Naive thymus-derived CD4-positive, alpha-beta T cell (primary cell): Measurements from ENCODE around the gene GABARAPL1. TPM values are rescaled to one million over a fixed set of nuclear protein-coding genes. Genes with fewer than 3 reads are reported as not detected.

Experiments used
- ATAC-seq: fragments of 150-1000 bp; cut with Tn5 transposase; 2 replicates; pipeline ENCODE4 v1.10.0; 2021; ENCODE audit warnings: mild to moderate bottlenecking, moderate library complexity
- CTCF ChIA-PET: fragments of 350-600 bp; sonication (Branson Sonifier 250); formaldehyde crosslinking; loops from one replicate; lab custom pipeline; 2021; ENCODE audit warnings: antibody characterized with exemption; lab: Charles Lee
- POLR2A ChIA-PET: fragments of 350-600 bp; sonication (Branson Sonifier 250); formaldehyde crosslinking; loops from one replicate; lab custom pipeline; 2021; ENCODE audit warnings: antibody characterized with exemption, inconsistent platforms; lab: Charles Lee
- DNase-seq, 9 donors: peaks; one replicate each; pipeline versions ENCODE4 v3.0.0 to v3.0.0-alpha.2; 2020 to 2022; ENCODE audit warnings: mixed read lengths in 1 of 9
- H3K27ac ChIP-seq: one replicate; pipeline ENCODE4 v1.7.0; 2013; ENCODE audit warnings: mild to moderate bottlenecking, low read depth, low read length, moderate library complexity
- H3K27me3 ChIP-seq, 2 donors: one replicate each; pipeline ENCODE4 v1.7.0; 2013; ENCODE audit warnings: low read length in 2 of 2, mild to moderate bottlenecking in 2 of 2, moderate library complexity in 2 of 2; ENCODE audit not compliant: control insufficient read depth in 2 of 2, insufficient read depth in 2 of 2
- H3K36me3 ChIP-seq, 3 experiments: 1 replicate in 2 of 3; 2 replicates in 1 of 3; pipeline ENCODE4 v1.7.0; 2013; ENCODE audit warnings: low read length in 3 of 3, mild to moderate bottlenecking in 3 of 3, moderate library complexity in 1 of 3; ENCODE audit not compliant: insufficient read depth in 3 of 3, control insufficient read depth in 2 of 3
- H3K4me1 ChIP-seq, 2 donors: one replicate each; pipeline ENCODE4 v1.7.0; 2013; ENCODE audit warnings: low read length in 2 of 2, mild to moderate bottlenecking in 2 of 2, moderate library complexity in 1 of 2; ENCODE audit not compliant: control insufficient read depth in 2 of 2, insufficient read depth in 2 of 2
- H3K4me3 ChIP-seq: 2 replicates; pipeline ENCODE4 v1.7.0; 2013; ENCODE audit warnings: mild to moderate bottlenecking, low read length
- H3K9me3 ChIP-seq, 3 experiments: 1 replicate in 2 of 3; 2 replicates in 1 of 3; pipeline ENCODE4 v1.7.0; 2013; ENCODE audit warnings: low read length in 3 of 3; ENCODE audit not compliant: control insufficient read depth in 2 of 3
- H3K27ac Mint-ChIP-seq, 9 donors: one replicate each; pipeline ENCODE4 v1.8.0; 2020 to 2022; ENCODE audit warnings: mixed read lengths in 9 of 9, mild to moderate bottlenecking in 8 of 9, moderate library complexity in 5 of 9, inconsistent platforms in 2 of 9
- H3K27me3 Mint-ChIP-seq, 5 donors: one replicate each; pipeline ENCODE4 v1.8.0; 2021 to 2022; ENCODE audit warnings: mixed read lengths in 5 of 5, mild to moderate bottlenecking in 1 of 5
- H3K36me3 Mint-ChIP-seq, 5 donors: one replicate each; pipeline ENCODE4 v1.8.0; 2020 to 2022; ENCODE audit warnings: mixed read lengths in 5 of 5, mild to moderate bottlenecking in 3 of 5, inconsistent platforms in 1 of 5
- H3K4me1 Mint-ChIP-seq, 7 donors: one replicate each; pipeline ENCODE4 v1.8.0; 2020 to 2022; ENCODE audit warnings: mixed read lengths in 7 of 7, mild to moderate bottlenecking in 3 of 7, inconsistent platforms in 1 of 7
- H3K4me3 Mint-ChIP-seq, 10 donors: one replicate each; pipeline ENCODE4 v1.8.0; 2020 to 2022; ENCODE audit warnings: mild to moderate bottlenecking in 10 of 10, mixed read lengths in 10 of 10, moderate library complexity in 6 of 10, inconsistent platforms in 2 of 10
- H3K9me3 Mint-ChIP-seq, 11 donors: one replicate each; pipeline ENCODE4 v1.8.0; 2020 to 2022; ENCODE audit warnings: mixed read lengths in 11 of 11, mild to moderate bottlenecking in 4 of 11, inconsistent platforms in 1 of 11, moderate library complexity in 1 of 11
- intact Hi-C, 2 donors: fragments of 100-400 bp; cut with micrococcal nuclease; formaldehyde crosslinking; loops; one replicate each; pipeline ENCODE4 v1.15.1; 2023
- polyA plus RNA-seq, 2 donors: library from polyadenylated mRNA; unstranded; fragments of 300-500 nt; fragmentation: Illumina TruSeq; gene quantifications; one replicate each; pipeline ENCODE4 v1.2.3, GENCODE V29; 2021
- total RNA-seq, 6 experiments: library from RNA in 5 of 6; stranded (reverse) in 5 of 6; gene quantifications; 1 replicate in 5 of 6; 2 replicates in 1 of 6; pipeline ENCODE4 v1.2.3 and lab custom pipeline; 2021 to 2026

GABARAPL1 gene
- total and polyA plus RNA-seq, 7 experiments from 2014 or later, result 3.7 to 165 (median 28.2) TPM

- Histone ChIP-seq H3K36me3 (no peaks in the 10 kb centered on the region), H3K4me1 (peaks cover 5 to 28% of the 10 kb centered on the region in 2 donors), H3K27me3 (no peaks in the 10 kb centered on the region), H3K4me3 (no peak overlapping the region), H3K27ac (no peak overlapping the region), H3K9me3 (no peaks in the 10 kb centered on the region)
- POLR2A ChIA-PET, result no interaction called here
- peak; percentile 38 for ATAC-seq
- no peaks in the 10 kb centered on the region for H3K36me3 Mint-ChIP-seq
- DNase-seq, result no peak
- H3K4me1 Mint-ChIP-seq, result peaks cover 11 to 21% (median 13%) of the 10 kb centered on the region in 7 donors
- no peaks in the 10 kb centered on the region for H3K9me3 Mint-ChIP-seq
- CTCF ChIA-PET, result no interaction called here
- peak overlapping the region in 2 of 10 donors; percentile 19 to 29 for H3K4me3 Mint-ChIP-seq
- no peak overlapping the region for H3K27ac Mint-ChIP-seq
- H3K27me3 Mint-ChIP-seq, result peaks cover 0 to 45% (median 8%) of the 10 kb centered on the region in 5 donors
- intact Hi-C loops, result no loop called here
These were observed 29.9 kb downstream of the GABARAPL1 start for GRCh38 chr12:10242539-10242938.

GRCh38 chr12:10243818-10244520 lies 31.3 kb downstream of the GABARAPL1 start:
- no peaks in the 10 kb centered on the region for H3K36me3 Mint-ChIP-seq
- Histone ChIP-seq H3K27me3 (no peaks in the 10 kb centered on the region), H3K27ac (no peak overlapping the region), H3K36me3 (no peaks in the 10 kb centered on the region), H3K4me3 (no peak overlapping the region), H3K9me3 (no peaks in the 10 kb centered on the region), H3K4me1 (peaks cover 5 to 25% of the 10 kb centered on the region in 2 donors)
- H3K4me3 Mint-ChIP-seq, result peak overlapping the region in 8 of 10 donors; percentile 3 to 74 (median 49)
- DNase-seq (no peak), ATAC-seq (peak; percentile 54)
- H3K27ac Mint-ChIP-seq, result peak overlapping the region in 1 of 9 donors; percentile 78
- intact Hi-C loops, result no loop called here
- H3K27me3 Mint-ChIP-seq, result peaks cover under 1 to 51% (median 8%) of the 10 kb centered on the region in 5 donors
- H3K4me1 Mint-ChIP-seq, result peaks cover 11 to 24% (median 13%) of the 10 kb centered on the region in 7 donors
- ChIA-PET POLR2A (no interaction called here), CTCF (interaction anchor here (1.0 to 2.6 kb wide), 2 partner anchors 8 to 319 kb away, joined by 3 to 10 read pairs; no protein-coding TSS in a partner anchor)
- H3K9me3 Mint-ChIP-seq, result no peaks in the 10 kb centered on the region

- H3K9me3 Mint-ChIP-seq, result peaks cover 0 to 2% (median 0%) of the 10 kb centered on the region in 11 donors
- intact Hi-C loops, result no loop called here
- no peaks in the 10 kb centered on the region for H3K9me3 ChIP-seq
- peaks cover 10 to 20% (median 13%) of the 10 kb centered on the region in 7 donors for H3K4me1 Mint-ChIP-seq
- H3K27me3 Mint-ChIP-seq, result peaks cover 3 to 28% (median 5%) of the 10 kb centered on the region in 5 donors
- H3K4me3 ChIP-seq, result no peak overlapping the region
- ATAC-seq (no peak), DNase-seq (no peak)
- no peak overlapping the region for H3K27ac ChIP-seq
- ChIA-PET POLR2A (no interaction called here), CTCF (no interaction called here)
- H3K36me3 ChIP-seq, result no peaks in the 10 kb centered on the region
- H3K4me1 ChIP-seq, result peaks cover 5 to 29% of the 10 kb centered on the region in 2 donors
- no peak overlapping the region for H3K4me3 Mint-ChIP-seq
- no peaks in the 10 kb centered on the region for H3K36me3 Mint-ChIP-seq
- H3K27ac Mint-ChIP-seq, result no peak overlapping the region
- no peaks in the 10 kb centered on the region for H3K27me3 ChIP-seq
These were observed 34.9 kb downstream of the GABARAPL1 start for GRCh38 chr12:10247436-10248058.

- H3K9me3 ChIP-seq, result no peaks in the 10 kb centered on the region
- no peak overlapping the region for H3K27ac ChIP-seq
- ATAC-seq (peak; percentile 84), DNase-seq (no peak)
- no peaks in the 10 kb centered on the region for H3K36me3 Mint-ChIP-seq
- H3K4me1 ChIP-seq, result peaks cover 0 to 11% of the 10 kb centered on the region in 2 donors
- no peak overlapping the region for H3K27ac Mint-ChIP-seq
- peaks cover 0 to 5% (median 0%) of the 10 kb centered on the region in 11 donors for H3K9me3 Mint-ChIP-seq
- H3K4me3 Mint-ChIP-seq, result peak overlapping the region in 1 of 10 donors; percentile 21
- H3K4me3 ChIP-seq, result no peak overlapping the region
- H3K36me3 ChIP-seq, result no peaks in the 10 kb centered on the region
- intact Hi-C loops, result no loop called here
- H3K4me1 Mint-ChIP-seq, result peaks cover 0 to 7% (median 0%) of the 10 kb centered on the region in 7 donors
- no peaks in the 10 kb centered on the region for H3K27me3 ChIP-seq
- peaks cover 0 to 20% (median 5%) of the 10 kb centered on the region in 5 donors for H3K27me3 Mint-ChIP-seq
- POLR2A ChIA-PET, result no interaction called here
- CTCF ChIA-PET, result interaction anchor here (0.6 kb wide), 1 partner anchor 77 kb away, joined by 3 read pairs; no protein-coding TSS in a partner anchor
These were observed 37.2 kb downstream of the GABARAPL1 start for GRCh38 chr12:10249690-10250455.

- H3K27ac Mint-ChIP-seq, result no peak overlapping the region
- no peak for ATAC-seq
- H3K4me3 ChIP-seq, result no peak overlapping the region
- H3K4me3 Mint-ChIP-seq, result no peak overlapping the region
- no peak for DNase-seq
- peaks cover 3 to 15% (median 6%) of the 10 kb centered on the region in 5 donors for H3K27me3 Mint-ChIP-seq
- H3K4me1 Mint-ChIP-seq, result peaks cover 0 to 4% (median 0%) of the 10 kb centered on the region in 7 donors
- no peaks in the 10 kb centered on the region for H3K36me3 Mint-ChIP-seq
- ChIA-PET CTCF (no interaction called here), POLR2A (no interaction called here)
- peaks cover 0 to 23% (median 6%) of the 10 kb centered on the region in 11 donors for H3K9me3 Mint-ChIP-seq
- no peaks in the 10 kb centered on the region for H3K27me3 ChIP-seq
- H3K4me1 ChIP-seq, result peaks cover 0 to 11% of the 10 kb centered on the region in 2 donors
- no peaks in the 10 kb centered on the region for H3K9me3 ChIP-seq
- H3K36me3 ChIP-seq, result no peaks in the 10 kb centered on the region
- intact Hi-C loops, result no loop called here
- no peak overlapping the region for H3K27ac ChIP-seq
These were observed 39.0 kb downstream of the GABARAPL1 start for GRCh38 chr12:10251669-10252068.

GRCh38 chr12:10252201-10252600 lies 39.5 kb downstream of the GABARAPL1 start:
- no peaks in the 10 kb centered on the region for H3K9me3 ChIP-seq
- peaks cover 0 to 11% of the 10 kb centered on the region in 2 donors for H3K4me1 ChIP-seq
- H3K27me3 ChIP-seq, result no peaks in the 10 kb centered on the region
- H3K4me3 ChIP-seq, result no peak overlapping the region
- peaks cover 0 to 26% (median 6%) of the 10 kb centered on the region in 11 donors for H3K9me3 Mint-ChIP-seq
- H3K4me3 Mint-ChIP-seq, result no peak overlapping the region
- POLR2A ChIA-PET, result no interaction called here
- H3K36me3 ChIP-seq, result no peaks in the 10 kb centered on the region
- DNase-seq, result no peak
- no peak overlapping the region for H3K27ac ChIP-seq
- H3K27me3 Mint-ChIP-seq, result peaks cover 3 to 14% (median 6%) of the 10 kb centered on the region in 5 donors
- peaks cover 0 to 4% (median 0%) of the 10 kb centered on the region in 7 donors for H3K4me1 Mint-ChIP-seq
- CTCF ChIA-PET, result interaction anchor here (1.1 kb wide), 1 partner anchor 100 kb away, joined by 5 read pairs; no protein-coding TSS in a partner anchor
- no peak overlapping the region for H3K27ac Mint-ChIP-seq
- ATAC-seq, result no peak
- intact Hi-C loops, result no loop called here
- H3K36me3 Mint-ChIP-seq, result no peaks in the 10 kb centered on the region
